Endothelial cell of umbilical vein (primary cell): ENCODE results near the gene DHFR. TPM values are rescaled to one million over a fixed set of nuclear protein-coding genes. Genes with fewer than 3 reads are reported as not detected.

Experiments
- BruUV-seq: library from RNA; stranded (reverse); fragments of 400-500 nt; replicated peaks from 2 replicates; lab custom pipeline; 2021; lab: Mats Ljungman, UMichigan
- CTCF ChIA-PET: fragments of 300-600, 350-600 bp; sonication (Branson Sonifier 250); formaldehyde crosslinking; loops from one replicate; lab custom pipeline; 2021; ENCODE audit warnings: antibody characterized with exemption, inconsistent platforms; lab: Charles Lee
- POLR2A ChIA-PET: fragments of 300-600, 350-600 bp; sonication (Branson Sonifier 250); formaldehyde crosslinking; loops from one replicate; lab custom pipeline; 2021; ENCODE audit warnings: antibody characterized with exemption, inconsistent platforms; lab: Charles Lee
- DNase-seq: peaks from one replicate; pipeline ENCODE4 v3.0.0-alpha.2; 2011; ENCODE audit warnings: low read depth, low spot score
- FAIRE-seq: peaks from 2 replicates; lab custom pipeline; 2011; peaks lifted over from hg19 to GRCh38; lab: Jason Lieb, UNC
- H2AFZ ChIP-seq: 2 replicates; pipeline ENCODE4 v1.6.0; 2012; ENCODE audit warnings: low read depth, low read length, control low read depth, inconsistent platforms
- H3K27ac ChIP-seq: 2 replicates; pipeline ENCODE4 v1.5.1; 2011; ENCODE audit warnings: low read depth, mild to moderate bottlenecking, control low read depth, low read length, moderate library complexity; ENCODE audit not compliant: insufficient read depth
- H3K27me3 ChIP-seq, 2 experiments: 2 replicates each; pipeline versions ENCODE4 v1.6.0 to v1.6.1; 2011; ENCODE audit warnings: low read length in 2 of 2, mixed read lengths in 1 of 2; ENCODE audit not compliant: control insufficient read depth in 2 of 2, insufficient read depth in 2 of 2
- H3K36me3 ChIP-seq, 2 experiments: 2 replicates in 1 of 2; 3 replicates in 1 of 2; pipeline ENCODE4 v1.5.1; 2011; ENCODE audit warnings: low read length in 2 of 2, mild to moderate bottlenecking in 1 of 2, moderate library complexity in 1 of 2; ENCODE audit not compliant: control insufficient read depth in 2 of 2, insufficient read depth in 2 of 2; ENCODE audit errors: extremely low read depth in 1 of 2
- H3K4me1 ChIP-seq: 3 replicates; pipeline ENCODE4 v1.5.1; 2011; ENCODE audit warnings: mild to moderate bottlenecking, low read length; ENCODE audit not compliant: control insufficient read depth, insufficient read depth; ENCODE audit errors: extremely low read depth
- H3K4me2 ChIP-seq: 2 replicates; pipeline ENCODE4 v1.6.1; 2011; ENCODE audit warnings: low read length, control low read depth, mixed read lengths; ENCODE audit not compliant: insufficient read depth
- H3K4me3 ChIP-seq, 3 experiments: fragments of 200-600 bp in 1 of 3; sonication (generic), shearing (Covaris generic) in 1 of 3; replicated peaks in 1 of 3; 2 replicates each; pipeline ENCODE4 v1.5.1; 2011 to 2016; ENCODE audit warnings: control low read depth in 3 of 3, low read length in 3 of 3, mild to moderate bottlenecking in 2 of 3, inconsistent platforms in 1 of 3, low read depth in 1 of 3, moderate library complexity in 1 of 3; ENCODE audit not compliant: insufficient read depth in 1 of 3
- H3K79me2 ChIP-seq: 2 replicates; pipeline ENCODE4 v1.6.0; 2012; ENCODE audit warnings: low read length, inconsistent platforms; ENCODE audit not compliant: control insufficient read depth, insufficient read depth
- H3K9ac ChIP-seq: replicated peaks from 2 replicates; pipeline ENCODE3; 2011; ENCODE audit warnings: low read length, control low read depth; ENCODE audit not compliant: insufficient read depth; ENCODE audit errors: extremely low read depth
- H3K9me1 ChIP-seq: replicated peaks from 3 replicates; pipeline ENCODE4 v1.6.0; 2011; ENCODE audit warnings: mild to moderate bottlenecking, low read length; ENCODE audit not compliant: control insufficient read depth, insufficient read depth; ENCODE audit errors: extremely low read depth
- H3K9me3 ChIP-seq: replicated peaks from 2 replicates; pipeline ENCODE4 v1.5.1; 2012; ENCODE audit warnings: low read length, inconsistent platforms; ENCODE audit not compliant: control insufficient read depth, insufficient read depth
- H4K20me1 ChIP-seq: replicated peaks from 2 replicates; pipeline ENCODE3; 2011; ENCODE audit warnings: mild to moderate bottlenecking, low read length; ENCODE audit not compliant: control insufficient read depth, insufficient read depth; ENCODE audit errors: extremely low read depth
- FOS ChIP-seq: IDR thresholded peaks from 2 replicates; pipeline ENCODE4 v1.6.1; 2011; ENCODE audit warnings: mild to moderate bottlenecking, low read length, moderate library complexity, borderline replicate concordance; ENCODE audit not compliant: insufficient read depth
- dilution Hi-C: fragments of 300-500 bp; cut with MboI; formaldehyde crosslinking; loops from one replicate; pipeline ENCODE4 v1.15.0; 2019; ENCODE audit warnings: low sequenced_read_pairs; ENCODE audit not compliant: extremely low pct_ligation_motif_present
- intact Hi-C: fragments of 100-400 bp; cut with micrococcal nuclease; formaldehyde crosslinking; loops from one replicate; pipeline ENCODE4 v1.10.0; 2022
- polyA plus RNA-seq, 4 experiments: library from polyadenylated mRNA; depleted of rRNA in 3 of 4; stranded (reverse) in 3 of 4; unstranded in 1 of 4; fragments of >200 nt; gene quantifications; 2 replicates each; pipeline versions ENCODE4 v1.2.1 to v1.2.3, GENCODE V29; 2011 to 2012; ENCODE audit warnings: missing spikeins in 1 of 4
- total RNA-seq: library from RNA; stranded (reverse); gene quantifications from 2 replicates; pipeline ENCODE4 v1.2.3, GENCODE V29; 2021
- TF ChIP-seq, protein P1 (sequence below), 2 donors: IDR thresholded peaks; 1 replicate in 1 of 2; 2 replicates in 1 of 2; pipeline ENCODE4 v1.5.1; 2011; ENCODE audit warnings: low read length in 2 of 2, mild to moderate bottlenecking in 2 of 2, moderate library complexity in 2 of 2, control low read depth in 1 of 2, inconsistent platforms in 1 of 2, low read depth in 1 of 2; ENCODE audit not compliant: insufficient read depth in 1 of 2; ENCODE audit errors: extremely low read depth in 1 of 2

Gene DHFR
- total and polyA plus RNA-seq, 2 donors (not counting 3 experiments of a cell fraction or from before 2014, with no cell fraction given), result 17.6 to 35.8 TPM

GRCh38 chr5:80672140-80672736 is 17.5 kb upstream of the DHFR start:
- no peaks in the 10 kb centered on the region for H3K9me3 ChIP-seq
- dilution Hi-C loops (no loop called here), intact Hi-C loops (loop anchor here (1.0 to 2.0 kb wide), 4 partner anchors 184 to 581 kb away; partner anchors contain the start of genes FAM151B and ZFYVE16)
- ChIA-PET POLR2A (no interaction called here), CTCF (interaction anchor here (0.6 to 3.4 kb wide), 29 partner anchors 9 to 589 kb away, joined by 3 to 116 read pairs (median 4); partner anchors contain the start of genes DHFR, FAM151B, MSH3 and ZFYVE16)
- H3K27ac ChIP-seq, result no peak overlapping the region
- TF ChIP-seq, protein P1, sequence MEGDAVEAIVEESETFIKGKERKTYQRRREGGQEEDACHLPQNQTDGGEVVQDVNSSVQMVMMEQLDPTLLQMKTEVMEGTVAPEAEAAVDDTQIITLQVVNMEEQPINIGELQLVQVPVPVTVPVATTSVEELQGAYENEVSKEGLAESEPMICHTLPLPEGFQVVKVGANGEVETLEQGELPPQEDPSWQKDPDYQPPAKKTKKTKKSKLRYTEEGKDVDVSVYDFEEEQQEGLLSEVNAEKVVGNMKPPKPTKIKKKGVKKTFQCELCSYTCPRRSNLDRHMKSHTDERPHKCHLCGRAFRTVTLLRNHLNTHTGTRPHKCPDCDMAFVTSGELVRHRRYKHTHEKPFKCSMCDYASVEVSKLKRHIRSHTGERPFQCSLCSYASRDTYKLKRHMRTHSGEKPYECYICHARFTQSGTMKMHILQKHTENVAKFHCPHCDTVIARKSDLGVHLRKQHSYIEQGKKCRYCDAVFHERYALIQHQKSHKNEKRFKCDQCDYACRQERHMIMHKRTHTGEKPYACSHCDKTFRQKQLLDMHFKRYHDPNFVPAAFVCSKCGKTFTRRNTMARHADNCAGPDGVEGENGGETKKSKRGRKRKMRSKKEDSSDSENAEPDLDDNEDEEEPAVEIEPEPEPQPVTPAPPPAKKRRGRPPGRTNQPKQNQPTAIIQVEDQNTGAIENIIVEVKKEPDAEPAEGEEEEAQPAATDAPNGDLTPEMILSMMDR (IDR thresholded peaks at IDR 0.05; ENCODE audit: extremely low read depth in 1 of 2, insufficient read depth in 1 of 2, low read depth in 1 of 2, low read length in 2 of 2), result peak; percentile 70
- no peak for TF ChIP-seq FOS
- FAIRE-seq (peak; percentile 86), DNase-seq (peak; percentile 69)
- no TSS peak for BruUV-seq
- H2AFZ ChIP-seq, result no peak overlapping the region
- H3K4me2 ChIP-seq, result no peak overlapping the region
- no peak overlapping the region for H3K4me3 ChIP-seq
- no peaks in the 10 kb centered on the region for H3K79me2 ChIP-seq
- H3K4me1 ChIP-seq, result no peaks in the 10 kb centered on the region
- no peaks in the 10 kb centered on the region for H4K20me1 ChIP-seq
- H3K27me3 ChIP-seq, result no peaks in the 10 kb centered on the region
- H3K36me3 ChIP-seq, result peaks cover 5 to 15% of the 10 kb centered on the region in 2 experiments
- H3K9me1 ChIP-seq, result no peaks in the 10 kb centered on the region
- no peak overlapping the region for H3K9ac ChIP-seq
